Endothelial cell of umbilical vein (primary cell): ENCODE measurements around the gene MEP1B. TPM values are rescaled to one million over a fixed set of nuclear protein-coding genes. Genes with fewer than 3 reads are reported as not detected.

Experiments
- BruUV-seq: library from RNA; stranded (reverse); fragments of 400-500 nt; replicated peaks from 2 replicates; lab custom pipeline; 2021; lab: Mats Ljungman, UMichigan
- CTCF ChIA-PET: fragments of 300-600, 350-600 bp; sonication (Branson Sonifier 250); formaldehyde crosslinking; loops from one replicate; lab custom pipeline; 2021; ENCODE audit warnings: antibody characterized with exemption, inconsistent platforms; lab: Charles Lee
- POLR2A ChIA-PET: fragments of 300-600, 350-600 bp; sonication (Branson Sonifier 250); formaldehyde crosslinking; loops from one replicate; lab custom pipeline; 2021; ENCODE audit warnings: antibody characterized with exemption, inconsistent platforms; lab: Charles Lee
- DNase-seq: peaks from one replicate; pipeline ENCODE4 v3.0.0-alpha.2; 2011; ENCODE audit warnings: low read depth, low spot score
- FAIRE-seq: peaks from 2 replicates; lab custom pipeline; 2011; peaks lifted over from hg19 to GRCh38; lab: Jason Lieb, UNC
- H2AFZ ChIP-seq: 2 replicates; pipeline ENCODE4 v1.6.0; 2012; ENCODE audit warnings: low read depth, low read length, control low read depth, inconsistent platforms
- H3K27ac ChIP-seq: 2 replicates; pipeline ENCODE4 v1.5.1; 2011; ENCODE audit warnings: low read depth, mild to moderate bottlenecking, control low read depth, low read length, moderate library complexity; ENCODE audit not compliant: insufficient read depth
- H3K27me3 ChIP-seq, 2 experiments: 2 replicates each; pipeline versions ENCODE4 v1.6.0 to v1.6.1; 2011; ENCODE audit warnings: low read length in 2 of 2, mixed read lengths in 1 of 2; ENCODE audit not compliant: control insufficient read depth in 2 of 2, insufficient read depth in 2 of 2
- H3K36me3 ChIP-seq, 2 experiments: 2 replicates in 1 of 2; 3 replicates in 1 of 2; pipeline ENCODE4 v1.5.1; 2011; ENCODE audit warnings: low read length in 2 of 2, mild to moderate bottlenecking in 1 of 2, moderate library complexity in 1 of 2; ENCODE audit not compliant: control insufficient read depth in 2 of 2, insufficient read depth in 2 of 2; ENCODE audit errors: extremely low read depth in 1 of 2
- H3K4me1 ChIP-seq: 3 replicates; pipeline ENCODE4 v1.5.1; 2011; ENCODE audit warnings: mild to moderate bottlenecking, low read length; ENCODE audit not compliant: control insufficient read depth, insufficient read depth; ENCODE audit errors: extremely low read depth
- H3K4me2 ChIP-seq: 2 replicates; pipeline ENCODE4 v1.6.1; 2011; ENCODE audit warnings: low read length, control low read depth, mixed read lengths; ENCODE audit not compliant: insufficient read depth
- H3K4me3 ChIP-seq, 3 experiments: fragments of 200-600 bp in 1 of 3; sonication (generic), shearing (Covaris generic) in 1 of 3; replicated peaks in 1 of 3; 2 replicates each; pipeline ENCODE4 v1.5.1; 2011 to 2016; ENCODE audit warnings: control low read depth in 3 of 3, low read length in 3 of 3, mild to moderate bottlenecking in 2 of 3, inconsistent platforms in 1 of 3, low read depth in 1 of 3, moderate library complexity in 1 of 3; ENCODE audit not compliant: insufficient read depth in 1 of 3
- H3K79me2 ChIP-seq: 2 replicates; pipeline ENCODE4 v1.6.0; 2012; ENCODE audit warnings: low read length, inconsistent platforms; ENCODE audit not compliant: control insufficient read depth, insufficient read depth
- H3K9ac ChIP-seq: replicated peaks from 2 replicates; pipeline ENCODE3; 2011; ENCODE audit warnings: low read length, control low read depth; ENCODE audit not compliant: insufficient read depth; ENCODE audit errors: extremely low read depth
- H3K9me1 ChIP-seq: replicated peaks from 3 replicates; pipeline ENCODE4 v1.6.0; 2011; ENCODE audit warnings: mild to moderate bottlenecking, low read length; ENCODE audit not compliant: control insufficient read depth, insufficient read depth; ENCODE audit errors: extremely low read depth
- H3K9me3 ChIP-seq: replicated peaks from 2 replicates; pipeline ENCODE4 v1.5.1; 2012; ENCODE audit warnings: low read length, inconsistent platforms; ENCODE audit not compliant: control insufficient read depth, insufficient read depth
- H4K20me1 ChIP-seq: replicated peaks from 2 replicates; pipeline ENCODE3; 2011; ENCODE audit warnings: mild to moderate bottlenecking, low read length; ENCODE audit not compliant: control insufficient read depth, insufficient read depth; ENCODE audit errors: extremely low read depth
- CTCF ChIP-seq, 2 donors: IDR thresholded peaks; 1 replicate in 1 of 2; 2 replicates in 1 of 2; pipeline ENCODE4 v1.5.1; 2011; ENCODE audit warnings: low read length in 2 of 2, mild to moderate bottlenecking in 2 of 2, moderate library complexity in 2 of 2, control low read depth in 1 of 2, inconsistent platforms in 1 of 2, low read depth in 1 of 2; ENCODE audit not compliant: insufficient read depth in 1 of 2; ENCODE audit errors: extremely low read depth in 1 of 2
- EZH2 ChIP-seq: IDR thresholded peaks from 2 replicates; pipeline ENCODE4 v1.6.1; 2012; ENCODE audit warnings: borderline replicate concordance, low read depth, mild to moderate bottlenecking, moderate library complexity, low read length, inconsistent platforms; ENCODE audit not compliant: severe bottlenecking
- FOS ChIP-seq: IDR thresholded peaks from 2 replicates; pipeline ENCODE4 v1.6.1; 2011; ENCODE audit warnings: mild to moderate bottlenecking, low read length, moderate library complexity, borderline replicate concordance; ENCODE audit not compliant: insufficient read depth
- GATA2 ChIP-seq: IDR thresholded peaks from 2 replicates; pipeline ENCODE4 v1.7.0; 2011; ENCODE audit warnings: low read depth, mild to moderate bottlenecking, moderate library complexity, mixed read lengths, low read length; ENCODE audit not compliant: insufficient read length, insufficient read depth
- JUN ChIP-seq: IDR thresholded peaks from 2 replicates; pipeline ENCODE4 v1.6.1; 2011; ENCODE audit warnings: borderline replicate concordance, low read depth; ENCODE audit not compliant: insufficient read length, insufficient read depth
- MAX ChIP-seq: IDR thresholded peaks from 2 replicates; pipeline ENCODE4 v1.6.1; 2011; ENCODE audit not compliant: insufficient read depth, insufficient read length
- MYC ChIP-seq: IDR thresholded peaks from one replicate; pipeline ENCODE4 v1.6.1; 2011; ENCODE audit warnings: mild to moderate bottlenecking, low read depth, low read length
- POLR2A ChIP-seq: IDR thresholded peaks from 2 replicates; pipeline ENCODE4 v1.6.1; 2012; ENCODE audit warnings: low read depth, mild to moderate bottlenecking, control low read depth, low read length
- POLR2AphosphoS5 ChIP-seq: IDR thresholded peaks from 2 replicates; pipeline ENCODE4 v1.6.1; 2012; ENCODE audit warnings: low read depth, mild to moderate bottlenecking, control low read depth, low read length, moderate library complexity; ENCODE audit not compliant: insufficient read depth
- dilution Hi-C: fragments of 300-500 bp; cut with MboI; formaldehyde crosslinking; loops from one replicate; pipeline ENCODE4 v1.15.0; 2019; ENCODE audit warnings: low sequenced_read_pairs; ENCODE audit not compliant: extremely low pct_ligation_motif_present
- intact Hi-C: fragments of 100-400 bp; cut with micrococcal nuclease; formaldehyde crosslinking; loops from one replicate; pipeline ENCODE4 v1.10.0; 2022
- polyA plus RNA-seq, 4 experiments: library from polyadenylated mRNA; depleted of rRNA in 3 of 4; stranded (reverse) in 3 of 4; unstranded in 1 of 4; fragments of >200 nt; gene quantifications; 2 replicates each; pipeline versions ENCODE4 v1.2.1 to v1.2.3, GENCODE V29; 2011 to 2012; ENCODE audit warnings: missing spikeins in 1 of 4
- total RNA-seq: library from RNA; stranded (reverse); gene quantifications from 2 replicates; pipeline ENCODE4 v1.2.3, GENCODE V29; 2021

MEP1B gene
- total and polyA plus RNA-seq, 2 donors (not counting 3 experiments of a cell fraction or from before 2014, with no cell fraction given) = not detected

- FAIRE-seq = no peak
- TF ChIP-seq FOS = no peak
- no peak for TF ChIP-seq MYC
- TF ChIP-seq POLR2AphosphoS5 = no peak
- no peak for TF ChIP-seq MAX
- Histone ChIP-seq H3K36me3 (no peaks in the 10 kb centered on the region), H3K27ac (no peak overlapping the region), H3K4me2 (no peak overlapping the region), H3K27me3 (peaks cover 0 to 2% of the 10 kb centered on the region in 2 experiments), H3K9me1 (no peaks in the 10 kb centered on the region), H3K79me2 (no peaks in the 10 kb centered on the region), H3K9me3 (no peaks in the 10 kb centered on the region), H3K4me1 (no peaks in the 10 kb centered on the region), H3K9ac (no peak overlapping the region), H4K20me1 (no peaks in the 10 kb centered on the region), H3K4me3 (no peak overlapping the region), H2AFZ (no peak overlapping the region)
- BruUV-seq = no TSS peak
- CTCF ChIA-PET = interaction anchor here (1.4 kb wide), 1 partner anchor 8 kb away, joined by 3 read pairs; no protein-coding TSS in a partner anchor
- intact Hi-C loops = no loop called here
- DNase-seq = no peak
- POLR2A ChIA-PET = no interaction called here
- dilution Hi-C loops = no loop called here
These were observed 12.3 kb downstream of the MEP1B start for GRCh38 chr18:32201948-32202672.

DNA sequence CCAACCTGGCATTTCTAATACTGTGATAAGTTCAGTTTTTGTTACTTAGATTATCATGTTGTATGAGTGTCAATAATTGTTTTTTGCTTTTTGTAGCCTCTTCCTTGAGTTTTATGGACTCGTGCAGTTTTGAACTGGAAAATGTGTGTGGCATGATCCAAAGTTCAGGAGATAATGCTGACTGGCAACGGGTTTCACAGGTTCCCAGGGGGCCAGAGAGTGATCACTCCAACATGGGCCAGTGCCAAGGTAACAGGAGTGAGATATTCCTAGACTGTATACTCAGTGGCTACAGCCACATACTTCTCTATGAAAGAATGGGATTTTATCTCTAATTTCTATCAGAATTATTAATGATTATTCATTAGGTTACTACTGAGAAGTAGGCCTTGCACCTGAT is 18.2 kb downstream of the MEP1B start:
- no peak for DNase-seq
- dilution Hi-C loops (no loop called here), intact Hi-C loops (no loop called here)
- no peaks in the 10 kb centered on the region for H3K9me1 ChIP-seq
- POLR2A ChIA-PET = no interaction called here
- no TSS peak for BruUV-seq
- no peaks in the 10 kb centered on the region for H3K9me3 ChIP-seq
- H2AFZ ChIP-seq = no peak overlapping the region
- CTCF ChIA-PET = interaction anchor here (1.7 to 1.9 kb wide), 2 partner anchors 50 to 64 kb away, joined by 5 read pairs; no protein-coding TSS in a partner anchor
- no peaks in the 10 kb centered on the region for H3K79me2 ChIP-seq
- H3K36me3 ChIP-seq = no peaks in the 10 kb centered on the region
- peaks cover 0 to 2% of the 10 kb centered on the region in 2 experiments for H3K27me3 ChIP-seq
- no peaks in the 10 kb centered on the region for H3K4me1 ChIP-seq
- no peaks in the 10 kb centered on the region for H4K20me1 ChIP-seq
- no peak overlapping the region for H3K9ac ChIP-seq
- no peak for FAIRE-seq
- TF ChIP-seq EZH2 = no peak
- TF ChIP-seq FOS = no peak
- TF ChIP-seq POLR2AphosphoS5 = no peak
- no peak for TF ChIP-seq POLR2A
- no peak for TF ChIP-seq CTCF (IDR thresholded peaks at IDR 0.05; ENCODE audit: extremely low read depth in 1 of 2, insufficient read depth in 1 of 2, low read depth in 1 of 2, low read length in 2 of 2)
- TF ChIP-seq MYC = no peak
- TF ChIP-seq JUN = no peak
- no peak for TF ChIP-seq GATA2
- TF ChIP-seq MAX = no peak
- no peak overlapping the region for H3K4me2 ChIP-seq
- no peak overlapping the region for H3K27ac ChIP-seq
- no peak overlapping the region for H3K4me3 ChIP-seq
